RWPE1 (cell line): ENCODE data around the gene GP9.
"Not testable (repeated sequence)": the region's sequence is repeated elsewhere in the genome, so short reads cannot be mapped to it uniquely, and the experiment has no call there.

Experiments
- CTCF ChIA-PET: fragments of 350-600 bp; sonication (Branson Sonifier 250); formaldehyde crosslinking; extraction: SDS; loops from one replicate; lab custom pipeline; 2021; lab: Yijun Ruan, JAX
- POLR2A ChIA-PET: fragments of 400-600 bp; formaldehyde crosslinking; extraction: SDS; loops from one replicate; lab custom pipeline; 2020; ENCODE audit warnings: antibody characterized with exemption; ENCODE audit not compliant: low non-redundant PET; lab: Yijun Ruan, JAX
- DNase-seq: peaks from one replicate; pipeline ENCODE4 v3.0.0; 2012; ENCODE audit warnings: low spot score
- H3K27ac ChIP-seq: fragments of 450-650 bp; 2 replicates; pipeline ENCODE4 v1.5.1; 2017
- CTCF ChIP-seq: fragments of 450-650 bp; conservative IDR thresholded peaks from 2 replicates; pipeline ENCODE4 v1.5.1; 2017; ENCODE audit warnings: low read depth, mild to moderate bottlenecking

GP9 gene

GRCh38 chr3:129065720-129066073 is 5.1 kb downstream of the GP9 start:
- H3K27ac ChIP-seq, result no peak overlapping the region
- ChIA-PET CTCF (interaction anchor here (0.7 to 1.6 kb wide), 2 partner anchors 12 to 180 kb away, joined by 3 to 6 read pairs; no protein-coding TSS in a partner anchor), POLR2A (no interaction called here)
- DNase-seq, result no peak
- no peak for TF ChIP-seq CTCF

- H3K27ac ChIP-seq, CTCF ChIA-PET, POLR2A ChIA-PET, DNase-seq: not testable (repeated sequence)
Observed at GRCh38 chr3:129067719-129068118, 7.1 kb downstream of the GP9 start.

GRCh38 chr3:129068291-129068886 is 7.8 kb downstream of the GP9 start:
- no peak for TF ChIP-seq CTCF
- CTCF ChIA-PET, result interaction anchor here (0.6 kb wide), 3 partner anchors 10 to 1156 kb away, joined by 3 read pairs; no protein-coding TSS in a partner anchor
- no peak overlapping the region for H3K27ac ChIP-seq
- DNase-seq, result no peak
- POLR2A ChIA-PET, result no interaction called here

- DNase-seq, POLR2A ChIA-PET, H3K27ac ChIP-seq: not testable (repeated sequence)
- CTCF ChIA-PET, result interaction anchor here (0.6 to 0.7 kb wide), 2 partner anchors 16 to 1157 kb away, joined by 3 to 4 read pairs; no protein-coding TSS in a partner anchor
Observed at GRCh38 chr3:129069313-129070085, 8.9 kb downstream of the GP9 start.

- no peak overlapping the region for H3K27ac ChIP-seq
- no peak for DNase-seq
- TF ChIP-seq CTCF, result no peak
- ChIA-PET CTCF (interaction anchor here (0.7 to 2.4 kb wide), 2 partner anchors 17 kb away, joined by 4 to 8 read pairs; no protein-coding TSS in a partner anchor), POLR2A (no interaction called here)
Observed at GRCh38 chr3:129070086-129070885, 9.7 kb downstream of the GP9 start.

GRCh38 chr3:129077222-129077621 is 16.6 kb downstream of the GP9 start:
- POLR2A ChIA-PET, result no interaction called here

More at GRCh38 chr3:129077222-129077621, 16.6 kb downstream of the GP9 start:
- no peak overlapping the region for H3K27ac ChIP-seq
- DNase-seq, result no peak
- CTCF ChIA-PET, result no interaction called here
- TF ChIP-seq CTCF, result no peak
